ENCODE data around the gene FBXL15.

- TF ChIP-seq EZH2 (IDR thresholded peaks at IDR 0.05; ENCODE audit: insufficient read depth, low read length) (no peak), CTCF (IDR thresholded peaks at IDR 0.05; ENCODE audit: insufficient read depth, low read depth, low read length) (no peak)
Measured at GRCh38 chr10:102371295-102371694, 49.3 kb upstream of the FBXL15 start.
